GM20431 (cell line): Measurements from ENCODE around the gene GART.
"Not testable (repeated sequence)": the region's sequence is repeated elsewhere in the genome, so short reads cannot be mapped to it uniquely, and the experiment has no call there.

Experiments used
- in situ Hi-C: fragments of 300-500 bp; cut with MseI, MboI; formaldehyde crosslinking; loops from one replicate; pipeline ENCODE4 v1.15.0; 2020; ENCODE audit warnings: low sequenced_read_pairs; ENCODE audit not compliant: unreplicated experiment

Gene GART

DNA sequence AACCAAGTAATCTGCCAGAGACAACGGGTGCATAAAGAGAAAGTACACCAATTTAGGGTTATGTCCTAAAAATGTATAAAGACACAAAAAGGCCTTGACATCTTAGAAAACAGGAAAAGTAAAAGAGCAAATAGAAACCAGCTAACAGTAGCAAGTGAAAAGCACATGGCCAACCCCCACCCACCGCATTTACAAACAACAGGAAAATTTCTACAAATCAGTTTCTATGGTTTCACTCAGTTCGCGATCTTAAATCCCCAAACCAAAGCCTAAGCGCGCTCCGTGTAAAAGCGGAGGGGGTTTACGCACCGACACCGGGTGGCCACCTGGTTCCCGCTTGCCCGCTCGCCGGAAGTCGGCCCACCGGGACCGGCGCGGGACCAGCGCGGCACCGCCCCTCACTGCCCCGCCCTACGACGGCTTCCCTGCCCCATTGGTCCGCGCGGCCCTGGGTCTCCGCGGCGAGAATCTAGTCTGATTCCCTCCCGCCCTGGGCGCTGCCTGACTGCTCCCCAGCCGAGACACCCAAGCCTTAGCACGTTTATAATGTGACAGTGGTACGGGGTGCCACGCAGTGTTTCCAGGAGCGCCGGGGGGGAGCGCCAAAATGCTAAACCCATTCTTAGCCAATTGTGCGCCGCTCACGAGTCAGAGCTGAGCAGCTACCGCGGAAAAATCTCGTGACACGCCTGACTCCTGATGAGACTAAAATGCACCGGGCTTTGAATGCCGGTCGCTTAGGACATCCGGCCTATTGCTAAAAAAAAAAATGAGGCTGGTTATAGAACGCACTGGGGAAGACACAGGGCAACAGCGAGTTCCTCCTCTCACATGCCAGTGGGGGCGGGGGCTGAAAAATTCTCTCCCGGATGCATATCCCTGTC is at the start of gene GART:
GART (minus strand) TSS at position 362 of the 884 bp plus-strand sequence. CDS start 2,802 bp downstream, outside the sequence.
- in situ Hi-C loops, result no loop called here

DNA sequence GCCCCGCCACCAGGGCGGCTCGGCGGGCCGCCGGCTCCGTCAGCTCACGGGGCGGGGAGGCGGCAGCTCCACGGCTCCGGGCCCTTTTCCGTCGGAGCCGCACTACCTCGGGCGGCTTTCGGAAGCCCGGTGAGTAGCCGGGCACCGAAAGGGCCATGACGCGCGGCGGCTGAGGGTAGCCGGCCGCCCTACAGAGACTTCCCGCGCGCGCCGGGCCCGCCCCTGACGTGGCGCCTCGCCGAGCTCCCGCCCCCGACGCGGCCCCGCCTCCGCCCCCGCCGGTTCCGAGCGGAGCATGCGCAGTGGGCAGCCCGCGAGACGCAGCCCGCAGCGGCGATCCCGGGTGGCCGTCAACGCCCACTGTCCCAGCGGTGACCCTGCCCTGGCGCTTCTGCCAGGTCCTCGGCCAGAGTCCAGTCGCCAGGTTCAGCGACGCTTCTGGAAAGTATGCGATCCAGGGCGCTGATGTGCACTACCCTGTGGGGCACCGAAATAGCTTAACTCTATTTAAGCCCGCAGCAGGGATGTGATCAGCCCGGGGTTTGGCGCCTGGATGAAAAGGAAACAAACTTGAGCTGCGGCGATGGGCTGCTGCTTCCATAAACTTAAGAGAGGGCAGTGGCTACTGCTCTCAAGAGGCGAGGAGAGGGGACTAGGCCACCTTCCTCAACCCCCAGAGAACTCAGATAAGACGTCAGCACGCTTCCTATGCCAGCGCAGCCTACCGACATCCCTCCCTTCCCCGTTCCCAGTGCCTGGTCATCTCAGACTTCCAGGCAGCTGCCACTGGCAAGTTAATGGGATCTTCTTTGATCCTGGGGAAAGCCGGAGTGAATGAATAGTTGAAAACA is 46.8 kb upstream of the GART start, which contains the start of gene DONSON:
DONSON (minus strand) TSS at position 200 of the 851 bp plus-strand sequence; CDS start at position 157, 43 bp downstream.
- in situ Hi-C loops, result no loop called here

DNA sequence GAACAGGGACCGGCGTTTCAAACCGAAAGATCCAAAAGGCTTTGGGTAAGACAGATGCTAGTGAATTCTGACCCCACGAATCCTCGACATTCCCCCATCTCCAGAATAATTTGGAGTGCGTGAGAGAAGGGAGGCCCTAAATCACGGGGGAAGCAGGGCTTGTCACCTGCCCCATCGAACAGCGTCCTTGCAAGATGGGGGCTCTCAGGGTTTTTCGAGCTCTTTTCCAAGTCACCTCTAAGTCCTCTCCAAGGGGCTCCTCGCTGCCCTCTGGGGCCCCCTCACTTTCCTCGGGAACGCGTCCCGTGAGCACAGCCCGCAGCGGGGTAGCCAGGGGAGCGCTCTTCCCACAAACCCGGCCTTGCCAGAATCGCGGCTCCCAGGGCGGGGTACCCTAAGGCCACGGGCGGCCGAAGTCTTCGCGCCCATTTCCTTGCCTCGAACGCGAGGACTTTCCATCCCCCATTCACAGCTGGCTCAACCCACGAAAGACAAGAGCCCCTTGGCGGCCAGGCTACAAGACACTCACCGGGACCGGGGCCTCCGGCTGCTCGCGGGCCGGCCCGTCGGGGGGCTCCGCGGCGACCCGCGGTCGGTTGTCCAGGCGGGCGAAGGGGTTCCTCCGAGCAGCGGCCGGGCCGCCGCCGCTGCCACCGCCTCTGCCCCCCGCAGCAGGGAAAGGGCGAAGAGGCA is 46.0 kb upstream of the GART start:
- in situ Hi-C loops, result no loop called here

DNA sequence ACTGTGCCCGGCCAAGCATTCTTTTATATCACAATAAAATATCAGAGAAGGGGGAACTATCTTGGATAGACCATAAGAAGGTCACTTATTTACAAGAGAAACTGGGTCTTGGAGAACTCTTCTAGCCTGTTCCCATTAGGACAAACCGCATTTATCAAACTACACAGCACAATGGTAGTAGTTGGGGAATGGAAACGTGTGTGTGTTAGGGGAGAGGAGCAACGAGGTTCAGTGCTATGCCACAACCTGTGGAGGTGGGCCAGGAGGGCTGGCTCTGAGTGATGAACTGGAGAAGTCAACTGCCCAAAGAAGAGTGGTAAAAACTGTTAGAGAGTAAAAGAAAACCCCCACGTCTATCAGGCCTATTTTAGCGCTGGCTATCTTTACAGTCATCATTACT is 45.0 kb upstream of the GART start:
- in situ Hi-C loops, result no loop called here

- in situ Hi-C loops, result no loop called here
Measured at GRCh38 chr21:33584455-33584854, 42.5 kb upstream of the GART start.

DNA sequence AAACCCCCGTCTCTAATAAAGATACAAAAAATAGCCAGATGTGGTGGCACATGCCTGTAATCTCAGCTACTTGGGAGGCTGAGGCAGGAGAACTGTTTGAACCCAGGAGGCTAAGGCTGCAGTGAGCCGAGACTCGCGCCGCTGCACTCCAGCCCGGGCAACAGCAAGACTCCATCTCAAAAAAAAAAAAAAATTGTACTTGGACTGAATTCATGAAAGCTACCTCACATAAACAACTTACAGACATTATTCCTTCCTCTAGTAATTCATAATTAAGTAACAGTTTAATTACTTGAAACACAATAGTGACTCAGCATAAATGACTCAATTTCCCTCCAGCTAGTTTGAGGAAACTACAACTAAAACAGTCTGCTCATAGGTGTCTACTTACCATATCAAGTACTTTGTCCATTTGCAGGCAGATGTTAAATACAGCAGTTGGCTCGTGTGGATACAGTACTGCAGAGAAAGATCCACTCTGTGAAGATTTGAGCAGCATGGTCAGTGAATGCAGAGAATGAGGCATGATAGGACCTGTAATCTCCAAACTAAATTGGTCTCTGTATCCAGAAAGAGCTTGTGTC is 37.1 kb upstream of the GART start:
- in situ Hi-C loops, result no loop called here

DNA sequence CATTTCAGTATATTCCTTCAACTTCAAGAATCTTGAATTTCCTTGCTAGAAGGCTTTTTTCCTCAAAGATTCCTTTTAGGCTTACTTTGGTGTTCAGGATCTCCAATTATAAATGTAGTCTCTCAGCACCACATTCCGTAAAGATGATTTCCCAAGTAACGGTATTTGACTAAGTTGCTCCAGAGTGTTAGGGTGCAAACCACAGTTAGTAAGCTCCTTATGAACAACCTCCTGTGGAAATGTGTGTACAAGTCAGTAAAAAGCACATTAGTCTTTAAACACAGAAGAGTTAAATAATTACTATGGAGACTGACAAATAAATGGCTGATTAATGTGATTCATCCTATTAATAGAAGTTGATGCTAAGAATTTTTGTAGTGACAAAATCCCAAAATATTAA is 36.3 kb upstream of the GART start:
- in situ Hi-C loops, result no loop called here

DNA sequence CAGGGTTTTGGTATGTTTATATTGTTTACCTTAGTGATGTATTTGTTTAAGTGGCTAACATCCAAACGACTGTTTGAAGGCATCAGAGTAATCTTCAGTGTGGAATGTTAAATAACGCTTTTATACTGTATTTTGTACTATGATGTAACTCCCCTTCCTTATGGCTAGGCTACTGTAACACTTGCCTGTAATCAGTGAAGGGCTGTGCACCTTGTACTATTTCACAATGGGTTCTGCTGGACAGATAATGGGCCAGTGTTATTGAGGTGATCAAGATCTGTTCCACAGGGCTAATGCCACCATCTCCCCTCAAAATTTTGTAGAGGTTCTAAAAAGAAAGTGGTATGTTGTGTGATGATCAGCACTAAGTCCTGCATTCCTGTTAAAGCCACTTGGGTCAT is 34.8 kb upstream of the GART start:
- in situ Hi-C loops, result not testable (repeated sequence)

DNA sequence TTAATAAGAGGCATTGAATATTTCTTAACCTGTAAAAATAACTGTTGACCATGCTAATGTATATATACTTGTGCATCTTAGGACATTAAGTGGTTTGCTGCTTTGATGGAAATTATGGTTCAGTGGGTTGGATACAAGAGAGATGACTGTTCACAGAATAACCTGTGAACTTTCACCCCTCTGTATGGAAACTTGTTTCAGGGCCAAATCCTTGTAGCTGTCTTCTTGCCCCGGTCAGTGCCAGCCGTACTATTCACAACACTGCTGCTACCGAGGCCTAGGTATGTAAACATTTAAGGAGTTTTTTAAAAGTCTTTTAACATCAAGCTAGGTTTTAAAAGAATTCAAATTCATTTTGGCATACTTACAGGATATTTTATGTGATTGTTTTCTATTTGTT is 30.4 kb upstream of the GART start:
- in situ Hi-C loops, result no loop called here

DNA sequence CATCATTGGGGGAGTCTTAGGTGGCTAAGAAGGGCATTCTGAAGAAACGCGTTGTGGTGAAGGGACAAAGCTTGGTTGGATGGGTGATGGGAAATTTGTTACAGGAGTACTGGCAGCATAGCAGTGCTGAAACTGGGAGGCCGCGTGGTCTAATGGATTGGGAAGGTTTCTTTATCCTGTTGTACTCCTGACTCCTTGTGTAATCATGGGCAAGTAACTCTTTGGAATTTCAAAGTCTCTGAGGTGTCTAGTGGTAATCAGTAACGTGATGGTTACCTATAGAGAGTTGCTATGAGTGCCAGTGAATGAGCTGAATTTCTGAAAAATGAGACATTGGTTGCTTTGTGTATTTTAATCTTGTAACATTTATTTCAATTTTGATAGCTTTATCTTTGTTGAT is 28.1 kb upstream of the GART start:
- in situ Hi-C loops, result no loop called here

- in situ Hi-C loops, result no loop called here
Measured at GRCh38 chr21:33568448-33568847, 26.5 kb upstream of the GART start.

DNA sequence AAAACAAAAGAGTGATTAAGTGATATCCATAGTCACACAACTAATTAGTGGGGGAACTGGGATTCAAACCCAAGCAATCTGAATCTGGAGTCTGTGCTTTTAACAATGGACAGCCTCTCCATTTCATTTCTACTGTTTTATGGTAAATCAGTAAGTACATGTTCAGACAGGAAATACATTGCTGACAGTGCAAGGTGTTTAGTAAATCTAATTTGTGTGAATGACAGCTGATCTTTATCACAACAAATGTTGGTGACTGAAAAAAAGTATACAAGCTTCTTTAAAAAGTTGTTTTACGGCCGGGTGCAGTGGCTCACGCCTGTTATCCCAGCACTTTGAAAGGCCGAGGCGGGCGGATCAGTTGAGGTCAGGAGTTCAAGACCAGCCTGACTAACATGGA is 26.0 kb upstream of the GART start:
- in situ Hi-C loops, result no loop called here

DNA sequence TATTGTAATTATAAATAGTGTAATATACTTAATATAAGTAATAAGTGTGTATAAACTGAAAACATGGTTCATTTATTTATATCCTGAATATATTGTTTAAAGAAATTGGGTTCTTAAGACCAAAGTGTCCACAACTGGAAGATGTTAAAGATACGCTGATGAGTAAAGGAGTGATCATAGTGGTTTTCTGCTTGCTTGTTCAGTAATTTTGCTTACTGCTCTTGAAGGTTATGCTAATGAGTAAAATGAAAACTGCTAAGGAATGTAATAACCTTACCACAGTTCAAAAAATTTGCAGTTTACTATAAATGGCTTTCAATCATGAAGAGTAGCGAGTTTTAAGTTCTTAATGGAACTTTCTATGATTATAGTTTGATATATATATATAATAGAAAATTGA is 24.6 kb upstream of the GART start:
- in situ Hi-C loops, result no loop called here

- in situ Hi-C loops, result no loop called here
Measured at GRCh38 chr21:33562389-33562788, 20.5 kb upstream of the GART start.

- in situ Hi-C loops, result no loop called here
Measured at GRCh38 chr21:33561373-33561772, 19.5 kb upstream of the GART start.

DNA sequence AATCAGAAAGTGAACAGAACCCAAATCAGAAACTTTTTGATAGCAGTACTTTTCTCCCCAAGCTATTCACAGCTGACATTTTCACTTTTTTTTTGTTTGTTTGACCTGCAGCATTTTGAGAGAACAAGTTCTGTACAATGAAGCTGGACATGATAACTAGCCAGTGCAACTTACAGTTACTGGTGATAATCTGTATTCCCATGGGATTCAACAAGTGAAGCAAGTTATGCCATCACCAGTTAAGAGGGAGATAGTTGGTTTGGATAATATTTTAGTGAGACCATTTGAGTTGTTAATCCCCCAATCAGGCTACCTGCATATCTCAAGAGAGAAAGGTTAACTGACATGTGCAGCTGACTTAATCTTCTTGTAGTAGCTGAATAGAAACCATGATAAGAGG is 19.0 kb upstream of the GART start:
- in situ Hi-C loops, result no loop called here

DNA sequence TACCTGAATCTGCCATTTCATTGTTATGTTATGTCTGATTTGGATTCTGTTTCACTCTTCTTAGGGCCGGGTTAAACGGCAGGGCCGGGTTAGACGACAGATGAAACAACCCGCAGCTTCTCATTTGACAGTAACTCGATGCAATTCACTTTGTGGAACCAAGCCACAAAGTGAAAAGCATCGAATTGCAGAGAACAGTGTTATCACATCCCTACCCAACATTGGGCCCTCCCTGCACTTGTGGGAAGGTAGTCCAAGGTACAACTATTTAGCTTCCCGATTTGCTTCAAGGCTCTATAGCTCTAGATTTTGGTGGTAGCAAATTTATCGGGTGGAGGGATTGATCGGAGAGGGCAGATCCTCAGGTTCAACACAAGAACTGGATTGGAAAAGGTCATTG is 17.9 kb upstream of the GART start:
- in situ Hi-C loops, result no loop called here

GRCh38 chr21:33558777-33559421 is 17.0 kb upstream of the GART start:
- in situ Hi-C loops, result no loop called here

DNA sequence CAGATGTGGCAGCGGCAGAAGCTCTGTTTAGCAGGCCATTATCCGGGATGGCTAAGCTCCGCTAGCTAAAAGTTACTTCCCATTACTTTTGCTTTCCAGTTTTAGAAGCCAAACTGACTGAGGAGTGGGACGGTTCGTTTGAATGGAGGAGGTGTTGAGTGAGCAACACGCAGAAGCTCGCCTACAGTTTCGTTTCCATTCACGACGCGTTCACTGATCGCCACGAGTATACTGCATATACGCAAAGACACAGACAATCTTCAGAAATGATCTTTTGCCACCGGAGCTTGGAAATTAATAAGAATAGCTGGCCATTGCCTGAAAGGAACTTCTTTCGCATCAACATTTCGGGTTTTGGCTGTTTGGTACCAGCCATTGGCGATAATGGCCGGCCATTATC is 15.5 kb upstream of the GART start:
- in situ Hi-C loops, result no loop called here

DNA sequence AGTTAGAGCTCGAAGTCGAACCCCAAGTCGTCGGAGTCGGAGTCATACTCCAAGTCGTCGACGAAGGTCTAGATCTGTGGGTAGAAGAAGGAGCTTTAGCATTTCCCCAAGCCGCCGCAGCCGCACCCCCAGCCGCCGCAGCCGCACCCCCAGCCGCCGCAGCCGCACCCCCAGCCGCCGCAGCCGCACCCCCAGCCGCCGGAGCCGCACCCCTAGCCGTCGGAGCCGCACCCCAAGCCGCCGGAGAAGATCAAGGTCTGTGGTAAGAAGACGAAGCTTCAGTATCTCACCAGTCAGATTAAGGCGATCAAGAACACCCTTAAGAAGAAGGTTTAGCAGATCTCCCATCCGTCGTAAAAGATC is 13.0 kb upstream of the GART start:
- in situ Hi-C loops, result no loop called here
